ENCODE results near the gene PDE11A.

PDE11A gene

GRCh38 chr2:177603768-177604167, 468.8 kb downstream of the PDE11A start:
- in situ Hi-C loops (cut with MboI; ENCODE audit: low pct_unique_long_range_greater_than_20kb, low sequenced_read_pairs, unreplicated experiment): loop anchor here (25.0 kb wide), 2 partner anchors 266 to 441 kb away; no protein-coding TSS in a partner anchor
- no peak for TF ChIP-seq CTCF (IDR thresholded peaks at IDR 0.05; ENCODE audit: extremely low read depth, insufficient read depth, missing control alignments)
- DNase-seq (ENCODE audit: low spot score): no peak

- in situ Hi-C loops (cut with MboI; ENCODE audit: low pct_unique_long_range_greater_than_20kb, low sequenced_read_pairs, unreplicated experiment): loop anchor here (25.0 kb wide), 2 partner anchors 266 to 441 kb away; no protein-coding TSS in a partner anchor
- no peak for TF ChIP-seq CTCF (IDR thresholded peaks at IDR 0.05; ENCODE audit: extremely low read depth, insufficient read depth, missing control alignments)
- DNase-seq (ENCODE audit: low spot score): no peak
Observed at GRCh38 chr2:177603181-177603580, 469.4 kb downstream of the PDE11A start.

- no peak for TF ChIP-seq CTCF (IDR thresholded peaks at IDR 0.05; ENCODE audit: extremely low read depth, insufficient read depth, missing control alignments)
- DNase-seq (ENCODE audit: low spot score): no peak
- in situ Hi-C loops (cut with MboI; ENCODE audit: low pct_unique_long_range_greater_than_20kb, low sequenced_read_pairs, unreplicated experiment): loop anchor here (25.0 kb wide), 2 partner anchors 265 to 440 kb away; no protein-coding TSS in a partner anchor
Observed at GRCh38 chr2:177602611-177603164, 469.9 kb downstream of the PDE11A start.

- in situ Hi-C loops (cut with MboI; ENCODE audit: low pct_unique_long_range_greater_than_20kb, low sequenced_read_pairs, unreplicated experiment): loop anchor here (25.0 kb wide), 2 partner anchors 264 to 439 kb away; no protein-coding TSS in a partner anchor
- DNase-seq (ENCODE audit: low spot score): no peak
- no peak for TF ChIP-seq CTCF (IDR thresholded peaks at IDR 0.05; ENCODE audit: extremely low read depth, insufficient read depth, missing control alignments)
Observed at GRCh38 chr2:177600917-177601316, 471.7 kb downstream of the PDE11A start.

- in situ Hi-C loops (cut with MboI; ENCODE audit: low pct_unique_long_range_greater_than_20kb, low sequenced_read_pairs, unreplicated experiment): loop anchor here (25.0 kb wide), 2 partner anchors 263 to 438 kb away; no protein-coding TSS in a partner anchor
- no peak for DNase-seq (ENCODE audit: low spot score)
- no peak for TF ChIP-seq CTCF (IDR thresholded peaks at IDR 0.05; ENCODE audit: extremely low read depth, insufficient read depth, missing control alignments)
Observed at GRCh38 chr2:177599956-177600355, 472.6 kb downstream of the PDE11A start.

- no peak for DNase-seq (ENCODE audit: low spot score)
- no peak for TF ChIP-seq CTCF (IDR thresholded peaks at IDR 0.05; ENCODE audit: extremely low read depth, insufficient read depth, missing control alignments)
- in situ Hi-C loops (cut with MboI; ENCODE audit: low pct_unique_long_range_greater_than_20kb, low sequenced_read_pairs, unreplicated experiment): no loop called here
Observed at GRCh38 chr2:177599139-177599688, 473.4 kb downstream of the PDE11A start.

Data from GM13977 (cell line).